GM21825 (cell line): ENCODE results near the gene C1QTNF7.

Experiments used
- ATAC-seq: cut with Tn5 transposase; IDR thresholded peaks from one replicate; pipeline ENCODE4 v1.9.1; 2021; ENCODE audit warnings: mild to moderate bottlenecking, moderate library complexity; ENCODE audit not compliant: unreplicated experiment

C1QTNF7 gene, protein sequence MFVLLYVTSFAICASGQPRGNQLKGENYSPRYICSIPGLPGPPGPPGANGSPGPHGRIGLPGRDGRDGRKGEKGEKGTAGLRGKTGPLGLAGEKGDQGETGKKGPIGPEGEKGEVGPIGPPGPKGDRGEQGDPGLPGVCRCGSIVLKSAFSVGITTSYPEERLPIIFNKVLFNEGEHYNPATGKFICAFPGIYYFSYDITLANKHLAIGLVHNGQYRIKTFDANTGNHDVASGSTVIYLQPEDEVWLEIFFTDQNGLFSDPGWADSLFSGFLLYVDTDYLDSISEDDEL

DNA sequence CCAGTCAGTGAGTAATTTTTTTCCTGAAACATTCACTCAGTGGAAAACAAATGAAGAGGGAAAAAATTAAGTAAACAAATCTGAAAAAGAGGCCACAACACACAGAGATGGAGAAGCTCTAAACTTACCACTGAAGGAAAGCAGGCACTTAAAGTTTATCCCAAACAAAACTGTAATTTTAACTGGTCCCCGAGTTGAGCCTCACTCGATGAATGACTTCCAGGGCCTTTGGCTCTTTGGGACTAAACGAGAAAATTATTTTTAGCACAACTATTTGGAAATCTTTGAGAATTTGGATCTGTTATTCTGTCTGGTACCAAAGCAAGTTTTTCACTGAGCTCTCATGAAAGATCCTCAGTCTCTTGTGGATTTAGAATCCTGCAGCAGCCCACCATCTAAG is at the start of gene C1QTNF7:
C1QTNF7 (plus strand) TSS at position 333 of the 400 bp plus-strand sequence. CDS start 7,711 bp downstream, outside the sequence.
- ATAC-seq = no peak

DNA sequence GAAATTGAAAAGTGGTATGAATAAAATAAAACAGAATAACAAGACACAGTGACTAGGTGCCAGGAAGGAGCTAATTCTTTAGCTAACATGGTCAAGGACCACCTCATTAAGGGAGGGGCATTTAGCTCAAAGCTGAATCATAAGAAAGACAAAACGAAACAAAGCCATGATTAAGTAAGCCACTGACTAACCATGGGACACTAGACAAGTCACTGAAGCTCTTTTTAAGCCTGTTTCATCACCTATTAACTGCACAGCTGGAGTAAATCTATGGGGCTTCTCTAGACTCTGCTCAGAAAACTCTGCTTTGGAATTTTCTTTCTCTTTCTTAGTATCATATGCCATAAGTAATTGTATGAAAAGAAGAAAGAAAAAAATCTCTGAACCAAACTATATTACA is 49.8 kb upstream of the C1QTNF7 start:
- no peak for ATAC-seq

DNA sequence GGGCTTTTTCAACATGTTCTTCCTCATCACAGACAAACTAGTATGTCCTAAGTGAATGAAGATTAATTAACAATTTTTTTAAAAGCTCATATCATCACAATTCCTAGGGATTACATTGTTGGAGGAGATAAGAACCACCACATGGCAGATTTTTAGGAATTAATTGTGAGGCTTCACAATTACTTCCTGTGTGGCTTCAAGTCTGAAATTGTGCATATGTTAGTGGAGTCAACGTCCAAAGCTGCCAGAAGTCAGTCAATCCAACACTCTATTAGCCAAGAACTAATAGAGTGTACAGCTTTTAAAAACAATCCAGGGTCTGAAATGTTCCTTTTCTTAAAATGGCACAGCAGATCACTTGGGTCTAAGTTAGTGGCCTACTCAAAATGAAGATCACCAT is 49.3 kb upstream of the C1QTNF7 start:
- ATAC-seq = no peak

DNA sequence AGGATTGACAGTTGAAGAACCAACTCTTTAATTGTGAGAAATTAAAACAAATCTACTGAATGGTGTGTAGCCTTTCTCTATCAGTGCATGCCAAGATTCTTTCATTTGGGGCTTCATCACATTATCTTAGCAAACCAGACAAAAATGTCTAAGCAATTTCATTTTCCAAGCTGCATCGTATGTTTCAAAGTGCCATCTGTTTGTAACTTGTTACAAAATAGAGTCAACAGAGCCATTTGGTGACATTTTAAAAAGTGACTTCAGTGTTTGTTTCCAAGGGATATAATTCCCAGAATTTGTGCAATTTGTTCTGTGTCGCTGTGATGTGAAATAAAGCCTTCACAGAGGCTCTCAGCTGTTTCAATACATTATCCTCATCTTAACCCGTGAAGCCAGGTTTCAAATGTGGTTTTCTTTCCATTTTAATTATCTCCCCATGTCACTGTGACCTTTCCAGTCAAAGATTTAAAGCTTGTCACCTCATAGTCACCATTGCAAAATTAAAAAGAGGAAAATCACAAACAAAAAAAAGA is 46.0 kb upstream of the C1QTNF7 start:
- ATAC-seq = no peak

- ATAC-seq = no peak
Measured at GRCh38 chr4:15382669-15383273, 45.1 kb upstream of the C1QTNF7 start.

DNA sequence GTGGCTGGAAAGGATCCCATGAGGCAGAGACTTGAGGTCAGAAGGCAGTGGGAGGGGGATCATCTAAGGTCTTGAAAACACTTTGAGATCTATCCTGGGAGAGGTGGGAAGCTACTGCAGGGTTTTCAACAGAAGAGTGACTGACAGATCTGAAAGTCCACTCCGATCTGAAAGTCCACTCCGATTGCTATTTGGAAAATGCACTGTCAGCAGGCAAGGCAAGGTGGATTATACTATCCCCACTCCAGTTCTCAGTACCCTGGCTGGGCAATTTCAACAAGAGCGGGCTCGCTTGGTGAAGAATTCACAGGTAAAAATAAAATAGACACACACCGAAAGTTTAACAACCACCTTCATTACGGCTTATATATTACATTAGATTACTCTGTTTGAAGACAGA is 42.3 kb upstream of the C1QTNF7 start:
- no peak for ATAC-seq

DNA sequence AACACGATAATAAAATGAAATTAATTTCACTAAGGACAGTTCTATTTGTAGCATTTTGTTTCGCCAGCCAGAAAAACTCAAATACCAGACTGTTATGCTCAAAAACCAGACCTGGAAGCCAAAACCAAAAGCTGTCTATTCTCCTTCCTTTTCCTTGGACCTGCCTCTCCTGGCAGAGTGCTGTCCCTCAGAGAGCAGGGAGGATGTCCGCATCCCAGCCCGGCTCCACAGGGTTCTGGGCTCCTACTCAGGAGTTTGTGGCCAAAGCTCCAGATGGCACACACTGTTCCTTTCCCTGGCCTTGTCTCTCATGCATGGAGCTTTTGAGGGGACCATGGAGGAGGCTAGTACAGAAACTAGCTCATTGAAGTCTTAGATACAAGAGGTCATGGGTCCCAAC is 41.9 kb upstream of the C1QTNF7 start:
- no peak for ATAC-seq

- ATAC-seq = no peak
Measured at GRCh38 chr4:15390494-15390893, 37.3 kb upstream of the C1QTNF7 start.

GRCh38 chr4:15392053-15392805 is 35.6 kb upstream of the C1QTNF7 start:
- ATAC-seq = no peak

GRCh38 chr4:15395311-15395710 is 32.5 kb upstream of the C1QTNF7 start:
- no peak for ATAC-seq

DNA sequence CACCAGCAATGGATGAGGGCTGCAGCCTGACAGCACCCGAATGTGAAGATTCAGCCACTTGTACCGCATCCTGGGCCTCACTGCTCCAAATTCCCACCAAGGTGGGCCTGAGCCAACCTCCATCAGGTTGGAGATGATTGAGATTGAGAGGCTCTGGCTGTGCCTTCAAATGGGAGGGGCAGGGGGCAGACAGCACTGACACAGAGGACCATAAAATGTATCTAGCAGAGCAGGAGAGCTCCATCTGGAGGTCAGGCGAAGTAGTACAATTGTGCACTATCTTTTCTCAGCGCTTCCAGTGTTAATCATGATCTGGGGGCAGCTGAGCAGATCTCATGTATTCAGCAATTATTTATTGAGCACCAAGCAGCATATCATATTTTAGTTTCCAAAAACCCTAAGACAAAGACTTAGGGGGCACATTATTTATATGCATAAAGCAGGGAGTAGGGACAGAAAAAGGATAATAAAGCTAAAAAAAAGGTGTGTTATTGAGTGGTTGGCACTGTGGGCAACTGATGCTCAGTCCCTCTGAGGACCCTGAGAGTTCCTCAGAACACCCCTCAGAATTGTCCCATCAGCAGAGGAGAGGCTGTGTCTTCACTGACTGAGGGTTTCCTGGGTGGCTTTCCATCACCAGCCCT is 31.6 kb upstream of the C1QTNF7 start:
- ATAC-seq = peak; percentile 83

DNA sequence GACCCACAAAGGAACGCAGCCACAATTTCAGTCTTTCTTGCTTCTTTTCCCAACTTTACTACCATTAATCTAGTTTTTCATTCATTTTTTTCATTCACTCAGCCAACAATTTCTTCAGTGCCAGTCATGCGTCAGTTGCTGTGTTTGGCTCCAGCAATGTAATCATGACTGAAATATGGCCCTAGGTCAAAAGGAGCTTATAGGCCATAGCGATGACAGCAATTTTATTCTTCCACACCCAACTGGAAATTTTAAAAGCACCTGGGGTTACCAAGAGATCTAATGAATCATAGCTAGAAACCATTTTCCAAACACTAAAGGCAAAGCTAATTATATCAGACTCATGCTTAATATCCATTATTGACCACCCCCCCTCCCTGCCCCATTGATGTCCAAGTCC is 29.8 kb upstream of the C1QTNF7 start:
- ATAC-seq = no peak

DNA sequence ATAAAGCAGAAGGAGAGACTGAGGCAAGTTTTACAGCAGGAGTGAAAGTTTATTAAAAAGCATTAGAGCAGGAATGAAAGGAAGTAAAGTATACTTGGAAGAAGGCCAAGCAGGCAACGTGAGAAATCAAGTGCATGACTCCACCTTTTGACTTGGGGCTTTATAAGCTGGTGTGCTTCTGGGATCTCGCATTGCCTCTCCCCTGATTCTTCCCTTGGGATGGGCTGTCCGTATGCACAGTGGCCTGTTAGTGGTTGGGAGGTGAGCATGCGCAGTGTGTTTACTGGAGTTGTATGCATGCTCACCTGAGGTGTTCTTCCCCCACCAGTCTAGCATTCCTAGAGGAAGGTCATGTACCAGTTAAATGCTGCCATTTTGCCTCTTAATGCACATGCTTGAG is 29.1 kb upstream of the C1QTNF7 start:
- no peak for ATAC-seq

DNA sequence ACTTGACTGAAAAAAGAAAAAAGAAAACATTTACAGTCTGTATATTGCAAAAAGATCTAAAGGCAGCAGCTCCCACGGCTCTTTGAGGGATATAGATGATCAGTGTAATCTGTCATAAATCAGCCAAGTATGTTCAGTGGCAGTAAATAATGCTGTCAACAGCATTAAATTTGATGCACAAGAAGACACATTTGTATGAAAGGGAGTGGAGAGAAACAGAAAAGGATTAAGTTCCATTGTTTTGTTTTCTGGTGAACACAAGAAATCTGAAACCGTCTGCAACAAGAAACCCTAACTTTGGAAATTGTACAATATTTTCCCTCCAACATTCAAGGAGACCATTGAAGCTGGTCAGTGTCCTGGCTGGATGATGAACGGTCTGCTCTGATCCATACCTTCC is 27.6 kb upstream of the C1QTNF7 start:
- no peak for ATAC-seq

GRCh38 chr4:15400981-15401671 is 26.7 kb upstream of the C1QTNF7 start:
- ATAC-seq = no peak

DNA sequence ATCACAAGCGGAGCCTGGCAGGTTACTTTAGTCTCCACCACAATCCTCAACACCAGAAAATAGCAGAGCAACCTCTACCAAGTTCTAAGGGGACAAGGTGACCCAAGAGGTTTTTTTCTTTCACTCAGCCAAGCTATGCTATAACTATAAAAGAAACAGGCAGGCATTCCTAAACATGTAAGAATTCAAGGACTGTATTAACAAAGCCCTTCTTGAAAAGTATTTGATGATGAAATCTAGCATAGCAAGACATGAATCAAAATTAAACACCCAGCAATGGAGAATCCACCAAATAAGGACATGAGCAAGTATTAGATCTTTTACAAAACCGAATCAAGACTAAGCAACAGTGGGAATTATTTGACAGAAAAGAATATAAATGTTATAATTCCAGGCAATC is 25.7 kb upstream of the C1QTNF7 start:
- ATAC-seq = no peak

DNA sequence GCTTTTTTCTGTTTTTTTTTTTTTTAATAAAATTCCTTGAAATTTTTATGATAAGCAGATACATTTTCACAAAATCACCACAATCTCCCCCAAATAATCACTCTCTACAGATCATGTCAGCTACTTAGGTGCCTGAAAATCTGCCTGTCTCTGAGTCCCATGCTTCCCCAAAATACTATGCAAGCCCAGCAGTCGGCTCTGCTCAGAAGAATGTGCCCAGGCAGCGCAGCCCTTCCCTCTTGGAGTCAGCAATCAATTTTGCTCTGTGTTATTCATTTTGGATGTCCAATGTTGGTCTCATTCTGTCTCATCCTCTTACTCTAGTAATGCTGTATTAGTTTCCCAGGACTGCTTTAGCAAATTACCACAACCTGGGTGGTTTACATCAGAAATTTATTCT is 24.9 kb upstream of the C1QTNF7 start:
- ATAC-seq = no peak

- ATAC-seq = no peak
Measured at GRCh38 chr4:15405018-15405417, 22.8 kb upstream of the C1QTNF7 start.

- no peak for ATAC-seq
Measured at GRCh38 chr4:15410750-15411149, 17.1 kb upstream of the C1QTNF7 start.

- ATAC-seq = no peak
Measured at GRCh38 chr4:15412461-15412860, 15.4 kb upstream of the C1QTNF7 start.
